Omental fat pad (tissue), 4 donors: ENCODE measurements around the gene EIF2B2. TPM values are rescaled to one million over a fixed set of nuclear protein-coding genes. Genes with fewer than 3 reads are reported as not detected.

ENCODE experiments used
- ATAC-seq: fragments of 150-250 bp; one replicate; pipeline ENCODE4 v1.9.1; 2016; ENCODE audit warnings: mild to moderate bottlenecking, moderate library complexity; ENCODE audit not compliant: low FRiP score
- DNase-seq: peaks from one replicate; pipeline ENCODE4 v3.0.0-alpha.2; 2019; ENCODE audit warnings: low spot score
- total RNA-seq, 4 donors: library from RNA; depleted of rRNA; stranded (reverse); fragments of >200 nt; gene quantifications; one replicate each; pipeline ENCODE4 v1.1.0, GENCODE V29; 2016
- TF ChIP-seq, protein P1 (sequence below), 3 donors: fragments of 450-650 bp; IDR thresholded peaks; one replicate each; pipeline ENCODE4 v1.5.1; 2016 to 2017; ENCODE audit warnings: antibody characterized with exemption in 3 of 3, mild to moderate bottlenecking in 3 of 3, moderate library complexity in 2 of 3

The EIF2B2 gene
- total RNA-seq, 4 donors from 2014 or later = 23.6 to 42.0 (median 35.2) TPM

DNA sequence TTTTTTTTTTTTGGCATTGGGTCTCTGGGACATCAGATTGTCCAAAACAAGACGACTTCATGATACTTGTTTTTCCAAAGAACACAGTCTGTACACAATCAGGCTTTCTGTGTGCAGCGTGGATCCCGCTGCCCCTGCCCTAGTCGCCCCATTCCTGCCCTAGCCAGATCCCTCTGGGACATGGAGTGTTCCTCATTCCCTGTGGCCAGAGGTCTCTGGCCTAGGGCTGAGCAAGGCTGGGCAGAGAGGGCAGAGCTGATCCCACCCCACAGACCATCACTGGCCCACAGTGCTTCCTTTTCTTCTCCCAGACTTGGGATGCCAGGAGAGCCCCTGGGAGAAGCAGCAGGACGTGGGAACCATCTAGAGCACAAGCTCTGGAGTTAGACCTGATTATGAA is 20.9 kb upstream of the EIF2B2 start:
- DNase-seq = no peak
- ATAC-seq = no peak
- TF ChIP-seq, protein P1, sequence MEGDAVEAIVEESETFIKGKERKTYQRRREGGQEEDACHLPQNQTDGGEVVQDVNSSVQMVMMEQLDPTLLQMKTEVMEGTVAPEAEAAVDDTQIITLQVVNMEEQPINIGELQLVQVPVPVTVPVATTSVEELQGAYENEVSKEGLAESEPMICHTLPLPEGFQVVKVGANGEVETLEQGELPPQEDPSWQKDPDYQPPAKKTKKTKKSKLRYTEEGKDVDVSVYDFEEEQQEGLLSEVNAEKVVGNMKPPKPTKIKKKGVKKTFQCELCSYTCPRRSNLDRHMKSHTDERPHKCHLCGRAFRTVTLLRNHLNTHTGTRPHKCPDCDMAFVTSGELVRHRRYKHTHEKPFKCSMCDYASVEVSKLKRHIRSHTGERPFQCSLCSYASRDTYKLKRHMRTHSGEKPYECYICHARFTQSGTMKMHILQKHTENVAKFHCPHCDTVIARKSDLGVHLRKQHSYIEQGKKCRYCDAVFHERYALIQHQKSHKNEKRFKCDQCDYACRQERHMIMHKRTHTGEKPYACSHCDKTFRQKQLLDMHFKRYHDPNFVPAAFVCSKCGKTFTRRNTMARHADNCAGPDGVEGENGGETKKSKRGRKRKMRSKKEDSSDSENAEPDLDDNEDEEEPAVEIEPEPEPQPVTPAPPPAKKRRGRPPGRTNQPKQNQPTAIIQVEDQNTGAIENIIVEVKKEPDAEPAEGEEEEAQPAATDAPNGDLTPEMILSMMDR (IDR thresholded peaks at IDR 0.05) = no peak

DNA sequence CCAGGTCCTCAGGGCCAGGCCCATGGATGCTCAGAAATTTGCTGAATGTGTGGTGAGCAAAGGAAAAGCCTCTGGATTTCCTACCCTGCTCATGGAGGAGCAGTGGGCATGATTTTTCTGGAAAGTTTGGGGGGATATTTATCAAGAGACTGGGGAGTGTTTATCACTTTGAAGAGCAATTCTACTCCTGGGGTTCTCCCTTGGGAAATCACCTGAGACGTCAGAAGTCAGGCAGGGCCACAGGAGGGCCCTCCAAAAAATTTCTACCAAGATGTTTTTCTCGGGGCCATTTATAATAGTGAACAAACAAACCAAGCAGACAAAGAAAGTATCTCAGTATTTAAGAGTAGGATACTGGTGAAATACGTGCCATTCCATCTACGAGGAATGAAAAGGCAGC is 20.1 kb upstream of the EIF2B2 start:
- DNase-seq = no peak
- no peak for ATAC-seq
- TF ChIP-seq, protein P1 (IDR thresholded peaks at IDR 0.05) = no peak

DNA sequence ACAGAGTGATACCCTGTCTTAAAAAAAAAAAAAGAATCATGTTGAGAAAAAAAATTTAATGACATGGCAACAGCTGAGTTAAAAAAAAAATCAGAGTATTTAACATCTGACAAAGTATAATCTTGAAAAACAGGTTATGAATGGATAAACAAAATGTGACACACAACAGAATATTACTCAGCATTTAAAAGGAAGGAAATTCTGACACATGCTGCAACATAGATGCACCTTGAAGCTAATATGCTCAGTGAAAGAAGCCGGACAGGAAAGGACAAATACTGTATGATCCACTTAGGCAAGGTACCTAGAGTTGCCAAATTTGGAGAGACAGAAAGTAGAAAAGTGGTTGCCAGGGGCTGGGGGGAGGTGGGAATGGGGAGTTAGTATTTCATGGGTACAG is 19.4 kb upstream of the EIF2B2 start:
- TF ChIP-seq, protein P1 (IDR thresholded peaks at IDR 0.05) = no peak
- no peak for ATAC-seq
- no peak for DNase-seq

DNA sequence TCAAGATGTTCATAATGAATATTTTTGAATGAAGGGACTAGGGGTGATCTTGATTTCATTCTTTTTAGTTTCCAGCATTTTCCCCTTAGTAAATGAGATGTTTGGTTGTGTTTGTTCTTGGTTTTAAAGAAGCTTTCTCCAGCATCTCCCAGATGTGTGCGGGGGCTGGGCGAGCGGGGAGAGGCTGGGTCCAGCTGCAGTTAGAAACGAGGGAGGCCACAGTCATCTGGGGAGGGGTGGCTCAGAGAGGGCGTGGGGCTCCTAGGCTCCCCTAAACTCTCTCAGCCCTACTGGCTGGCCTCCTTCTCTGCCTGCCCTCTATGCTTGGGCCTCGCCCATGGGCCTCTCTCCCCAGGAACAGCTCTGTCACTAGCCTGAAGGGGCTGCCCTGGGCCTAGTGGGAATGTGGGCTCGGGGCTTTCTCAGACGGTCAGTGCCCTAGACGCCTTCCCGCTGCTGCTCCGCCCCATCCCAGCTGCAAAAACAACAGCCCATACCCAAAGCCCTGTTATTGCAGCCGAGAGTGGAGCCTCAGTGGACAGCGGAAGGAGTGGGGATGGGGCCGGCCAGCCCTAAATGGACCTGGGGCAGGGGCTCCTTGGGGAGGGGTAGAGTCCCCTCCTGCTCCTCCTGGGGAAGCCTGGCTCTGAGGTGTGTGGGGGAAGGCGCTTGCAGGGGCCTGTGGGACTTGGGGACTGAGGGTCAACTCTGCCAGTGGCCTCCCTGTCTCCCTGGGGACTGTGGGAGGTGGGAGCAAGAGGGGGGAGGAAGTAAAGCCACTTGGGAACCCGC is 18.3 kb upstream of the EIF2B2 start:
- TF ChIP-seq, protein P1 (IDR thresholded peaks at IDR 0.05) = no peak
- DNase-seq (no peak), ATAC-seq (no peak)

DNA sequence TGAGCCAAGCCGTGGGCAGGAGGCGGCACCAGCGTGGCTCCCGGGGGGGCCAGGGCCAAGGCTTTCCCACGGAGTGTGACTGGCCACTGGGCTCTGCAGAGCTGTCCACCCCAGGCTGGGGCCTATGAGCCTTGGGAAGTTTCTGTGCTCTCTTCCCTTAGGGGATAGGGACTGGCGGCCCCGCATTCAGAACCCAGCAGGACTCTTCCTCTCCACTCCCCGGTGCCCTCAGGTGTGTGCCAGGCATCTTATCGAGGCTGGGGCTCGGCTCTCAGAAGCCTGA is 17.8 kb upstream of the EIF2B2 start:
- ATAC-seq (no peak), DNase-seq (no peak)
- TF ChIP-seq, protein P1 (IDR thresholded peaks at IDR 0.05) = no peak

DNA sequence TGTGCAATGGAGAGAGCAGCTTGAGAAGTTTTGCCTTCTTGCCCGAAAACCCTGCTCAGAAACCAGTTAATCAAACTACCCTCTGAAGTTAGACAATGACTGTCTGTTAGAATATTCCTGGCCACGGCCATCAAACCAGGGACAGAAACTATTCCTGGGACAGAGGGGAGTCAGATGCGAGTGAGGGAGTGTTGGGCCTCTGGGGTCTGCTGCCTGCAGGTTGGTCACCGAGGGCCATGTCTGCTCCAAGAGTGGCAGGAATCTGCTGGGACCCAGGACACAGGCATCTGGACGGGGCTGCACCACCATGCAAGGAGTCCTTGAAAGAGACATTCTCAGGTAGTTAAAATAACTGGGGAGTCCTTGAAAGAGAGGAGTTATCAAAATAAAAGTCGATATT is 16.9 kb upstream of the EIF2B2 start:
- TF ChIP-seq, protein P1 (IDR thresholded peaks at IDR 0.05) = no peak

DNA sequence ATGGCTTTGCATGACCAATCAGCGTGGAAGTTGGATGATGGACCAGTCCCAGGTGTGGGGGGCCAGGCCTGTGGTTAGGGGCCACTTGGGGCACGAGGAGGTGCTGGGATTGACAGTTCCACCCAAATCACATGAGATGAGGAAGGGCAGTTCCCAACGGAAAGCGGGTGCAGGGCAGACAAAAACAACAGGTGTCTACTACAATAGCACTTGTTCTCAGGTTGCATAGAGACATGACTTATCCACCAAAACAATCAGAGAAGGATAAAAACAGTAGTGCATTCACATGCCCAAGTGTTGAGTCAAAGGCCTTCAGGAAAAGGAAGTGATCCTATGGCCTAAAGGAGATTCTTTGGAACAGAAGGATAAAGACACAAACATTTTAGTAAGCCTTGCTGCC is 14.6 kb upstream of the EIF2B2 start:
- ATAC-seq = no peak
- DNase-seq = no peak
- TF ChIP-seq, protein P1 (IDR thresholded peaks at IDR 0.05) = no peak

More for the DNA sequence above, 16.9 kb upstream of the EIF2B2 start:
- DNase-seq (no peak), ATAC-seq (no peak)
